HG02852 (cell line): ENCODE measurements around the gene PARVG.

Experiments
- ATAC-seq: cut with Tn5 transposase; IDR thresholded peaks from one replicate; pipeline ENCODE4 v1.9.1; 2021; ENCODE audit warnings: mild to moderate bottlenecking, moderate library complexity; ENCODE audit not compliant: unreplicated experiment

The PARVG gene

GRCh38 chr22:44154436-44154942 lies 26.2 kb upstream of the PARVG start:
- no peak for ATAC-seq

DNA sequence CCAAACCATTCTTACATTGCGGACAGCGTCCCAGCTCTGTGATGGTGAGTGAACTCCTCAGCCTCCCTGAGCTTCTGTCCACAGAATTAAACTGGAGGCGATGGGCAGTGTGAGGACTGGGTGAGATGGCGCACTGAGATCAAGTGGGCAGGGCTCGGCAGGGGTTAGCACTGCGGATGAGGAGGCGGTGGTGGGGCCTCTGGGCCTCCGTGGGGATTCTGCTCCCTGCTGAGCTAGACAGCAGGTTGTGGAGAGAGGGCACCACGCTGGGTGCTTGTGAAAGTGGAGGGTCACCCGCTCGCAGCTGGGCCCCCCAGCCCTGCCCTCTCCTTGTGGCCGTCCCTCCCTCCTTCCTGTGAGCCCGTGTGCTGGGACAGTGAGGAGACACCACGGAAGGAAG lies 25.6 kb upstream of the PARVG start:
- ATAC-seq: no peak

- ATAC-seq: no peak
Measured at GRCh38 chr22:44157916-44158618, 22.7 kb upstream of the PARVG start.

DNA sequence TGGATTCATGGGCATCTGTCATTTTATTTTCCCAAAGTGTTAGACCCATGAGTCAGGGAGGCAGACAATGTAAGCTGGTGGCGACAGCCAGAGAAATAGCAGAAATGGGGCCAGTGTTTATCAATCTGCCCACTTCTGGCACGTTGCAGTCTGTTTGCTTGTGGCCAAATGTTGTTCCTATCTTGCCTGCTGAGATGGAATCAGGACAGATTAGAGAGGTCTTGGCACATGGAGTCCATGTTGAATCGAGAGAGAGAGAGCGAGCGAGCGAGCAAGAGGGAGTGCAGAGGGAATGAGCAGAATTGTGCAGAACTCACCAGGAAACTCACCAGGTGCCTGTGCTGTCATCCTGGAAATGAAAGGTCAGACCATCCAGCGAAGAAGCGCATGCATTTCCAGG lies 21.9 kb upstream of the PARVG start:
- no peak for ATAC-seq

- ATAC-seq: no peak
Measured at GRCh38 chr22:44159221-44159620, 21.5 kb upstream of the PARVG start.

GRCh38 chr22:44159811-44160210 lies 20.9 kb upstream of the PARVG start:
- no peak for ATAC-seq

DNA sequence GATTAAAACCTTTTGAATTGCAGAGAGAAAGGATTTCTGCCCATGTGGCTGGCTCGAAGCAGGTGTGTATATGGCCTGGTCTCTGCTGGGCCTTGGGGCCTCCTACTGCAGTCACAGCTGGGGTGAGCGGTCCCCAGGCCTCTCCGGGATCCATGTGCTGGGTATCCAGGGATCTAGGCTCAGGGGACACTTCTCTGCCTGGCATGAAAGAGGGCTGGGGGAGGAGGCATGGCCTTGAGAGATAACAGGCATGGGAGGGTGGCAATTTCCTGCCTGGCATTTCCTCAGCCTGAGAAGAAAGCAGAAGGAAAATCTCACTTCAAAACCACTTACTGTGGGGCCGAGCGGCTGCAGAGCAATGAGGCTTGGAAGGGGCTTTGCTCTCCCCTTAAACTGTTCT lies 20.3 kb upstream of the PARVG start:
- no peak for ATAC-seq

DNA sequence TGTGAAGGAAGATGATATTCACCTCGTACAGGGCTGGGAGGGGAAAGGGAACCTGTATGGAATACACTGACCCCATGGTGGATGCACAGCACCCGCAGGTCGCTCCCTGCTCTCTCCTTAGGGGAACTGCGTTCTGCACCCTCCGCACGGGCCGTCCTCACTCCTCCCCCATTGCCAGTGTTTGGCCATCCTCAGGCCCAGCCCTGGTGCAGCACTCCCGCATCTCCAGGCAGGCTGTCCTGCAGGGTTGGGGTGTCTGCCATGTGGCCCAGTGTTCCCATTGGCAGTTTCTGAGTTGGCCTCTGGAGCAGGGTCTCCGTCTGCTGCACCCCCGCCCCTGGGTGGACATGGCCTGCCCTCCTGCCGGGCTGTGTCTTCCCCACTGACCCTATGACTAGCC lies 19.1 kb upstream of the PARVG start:
- ATAC-seq: no peak

DNA sequence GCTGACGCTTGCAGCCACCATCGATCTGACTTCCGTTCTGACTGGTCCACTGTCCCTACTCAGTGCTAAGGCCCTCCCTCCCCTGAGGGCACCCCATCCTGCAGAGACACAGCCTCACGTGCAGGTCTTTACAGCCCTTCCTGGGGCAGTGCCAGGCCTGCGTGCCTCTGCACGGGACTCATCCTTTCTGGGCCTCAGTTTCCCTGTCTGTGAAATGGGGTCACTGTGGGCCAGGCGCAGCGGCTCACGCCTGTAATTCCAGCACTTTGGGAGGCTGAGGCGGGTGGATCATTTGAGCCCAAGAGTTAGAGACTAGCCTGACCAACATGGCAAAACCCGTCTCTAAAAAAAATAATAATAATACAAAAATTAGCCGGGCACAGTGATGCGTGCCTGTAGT lies 17.8 kb upstream of the PARVG start:
- no peak for ATAC-seq

GRCh38 chr22:44163536-44163935 lies 17.2 kb upstream of the PARVG start:
- no peak for ATAC-seq

- no peak for ATAC-seq
Measured at GRCh38 chr22:44164031-44164430, 16.7 kb upstream of the PARVG start.

- no peak for ATAC-seq
Measured at GRCh38 chr22:44165286-44165874, 15.3 kb upstream of the PARVG start.

DNA sequence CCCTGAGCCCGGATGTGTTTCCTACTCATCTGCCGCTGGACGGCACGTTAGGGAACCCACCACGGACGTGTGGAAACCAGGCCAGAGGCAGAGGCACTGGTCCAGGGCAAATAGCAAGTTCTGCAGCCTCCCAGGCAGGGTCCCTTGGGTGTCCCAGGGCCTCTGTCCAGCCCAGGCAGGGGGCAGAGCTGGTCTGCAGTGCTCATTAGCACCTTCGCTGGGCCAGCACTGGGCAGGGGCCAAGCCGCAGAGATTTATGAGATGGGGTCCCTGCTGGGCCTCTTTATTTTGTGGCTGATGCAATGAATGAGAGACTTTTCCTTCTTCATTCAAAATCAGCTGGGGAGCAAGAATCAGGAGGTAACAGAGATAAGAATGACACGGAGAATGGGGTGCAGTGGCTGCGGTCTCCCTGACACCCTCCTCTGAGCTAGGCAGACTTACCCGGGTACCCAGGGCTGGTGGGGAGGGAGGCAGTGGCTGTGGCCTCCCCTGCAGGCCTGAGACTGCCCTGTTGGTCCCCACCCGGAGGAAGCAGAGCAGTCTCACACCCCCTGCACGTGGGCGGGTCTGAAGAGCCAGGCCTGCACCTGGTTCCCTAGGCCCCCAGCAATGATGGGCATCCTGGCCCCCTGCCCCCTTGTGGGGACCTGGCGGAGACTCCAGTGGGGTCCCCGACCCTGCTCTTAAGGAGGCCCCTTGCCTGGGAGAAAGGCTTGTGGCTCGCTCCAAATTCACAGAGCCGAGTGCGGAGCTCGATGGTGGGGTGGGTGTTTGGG lies 14.0 kb upstream of the PARVG start:
- no peak for ATAC-seq

DNA sequence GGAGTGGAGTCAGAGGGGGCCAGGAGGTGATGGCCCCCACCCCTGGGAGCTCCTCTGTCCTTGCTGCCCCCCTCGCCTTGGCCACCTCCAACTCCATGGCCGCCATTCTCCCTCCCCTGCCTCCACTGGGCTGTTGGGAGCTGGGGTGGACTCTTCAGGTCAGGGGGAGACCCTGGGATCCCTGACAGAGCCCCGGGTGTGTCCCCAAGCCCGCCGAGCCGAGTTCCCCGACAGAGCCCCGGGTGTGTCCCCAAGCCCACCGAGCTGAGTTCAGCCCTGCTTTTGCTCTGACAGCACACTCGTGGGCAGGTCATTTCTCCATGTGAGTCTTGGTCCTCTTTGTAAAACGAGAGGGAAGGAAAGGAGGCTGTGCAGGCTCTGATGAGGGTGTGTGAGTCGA lies 13.2 kb upstream of the PARVG start:
- no peak for ATAC-seq

- ATAC-seq: no peak
Measured at GRCh38 chr22:44168206-44168605, 12.5 kb upstream of the PARVG start.

GRCh38 chr22:44170470-44170869 lies 10.3 kb upstream of the PARVG start:
- ATAC-seq: no peak

DNA sequence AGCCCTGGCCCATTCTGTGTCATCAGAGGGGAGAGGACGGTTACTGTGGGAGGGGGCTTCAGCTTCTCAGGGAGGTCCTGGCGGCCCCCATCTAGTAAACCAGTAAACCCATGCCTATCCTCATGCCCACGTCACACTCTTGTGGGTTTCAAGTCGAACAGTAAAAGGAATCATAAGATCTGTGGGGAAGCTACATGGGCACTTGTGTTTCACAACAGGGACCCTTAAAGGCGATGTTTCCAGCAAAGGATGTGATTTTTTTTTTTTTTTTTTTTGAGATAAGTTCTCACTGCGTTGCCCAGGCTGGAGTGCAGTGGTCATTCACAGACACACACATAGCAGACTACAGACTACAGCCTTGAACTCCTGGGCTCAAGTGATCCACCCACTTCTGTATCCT lies 9.2 kb upstream of the PARVG start:
- no peak for ATAC-seq

GRCh38 chr22:44172370-44173108 lies 8.2 kb upstream of the PARVG start:
- peak; percentile 65 for ATAC-seq

- ATAC-seq: no peak
Measured at GRCh38 chr22:44173154-44173553, 7.6 kb upstream of the PARVG start.

DNA sequence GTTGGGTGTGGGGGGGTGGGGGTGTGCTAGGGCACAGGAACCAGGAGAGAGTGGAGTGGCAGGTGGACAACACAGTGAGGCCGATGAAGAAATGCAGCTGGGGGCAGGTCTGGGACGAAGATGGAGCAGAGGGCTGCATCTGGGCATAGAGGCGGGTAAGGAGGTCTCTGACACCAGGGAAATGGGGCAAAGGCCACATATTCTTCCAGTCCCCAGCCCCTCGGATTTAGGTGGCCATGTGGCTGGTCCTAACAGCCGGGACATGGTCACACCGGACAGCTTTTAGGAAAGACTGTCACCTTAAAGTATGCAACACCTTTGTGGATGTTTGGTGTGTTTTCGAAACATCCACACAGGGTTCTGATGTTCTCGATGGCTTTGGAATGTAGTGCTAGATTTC lies 5.0 kb upstream of the PARVG start:
- no peak for ATAC-seq
